Heart left ventricle (tissue), 16 donors: ENCODE results near the gene ZCCHC2. TPM values are rescaled to one million over a fixed set of nuclear protein-coding genes. Genes with fewer than 3 reads are reported as not detected.

Experiments
- ATAC-seq, 4 donors: fragments of 200-7000 bp; cut with Tn5 transposase; one replicate each; pipeline ENCODE4 v1.9.1; 2020 to 2022; ENCODE audit warnings: moderate library complexity in 4 of 4, mild to moderate bottlenecking in 3 of 4, moderate number of reproducible peaks in 1 of 4
- DNase-seq, 5 donors: peaks; one replicate each; pipeline ENCODE4 v3.0.0-alpha.2; 2020
- H3K27ac ChIP-seq, 12 donors: fragments of 200-600 bp; sonication (generic) in 4 of 12; one replicate each; pipeline versions ENCODE4 v1.5.0 to v1.8.0; 2016 to 2022; ENCODE audit warnings: mild to moderate bottlenecking in 2 of 12
- H3K27me3 ChIP-seq, 9 donors: fragments of 200-600 bp; sonication (generic) in 2 of 9; one replicate each; pipeline versions ENCODE4 v1.5.1 to v1.8.0; 2016 to 2022; ENCODE audit warnings: mild to moderate bottlenecking in 3 of 9
- H3K36me3 ChIP-seq, 9 donors: fragments of 200-600 bp; sonication (generic) in 2 of 9; one replicate each; pipeline versions ENCODE4 v1.5.0 to v1.8.0; 2018 to 2022; ENCODE audit warnings: mild to moderate bottlenecking in 2 of 9
- H3K4me1 ChIP-seq, 12 donors: fragments of 200-600 bp; sonication (generic) in 4 of 12; one replicate each; pipeline versions ENCODE4 v1.5.0 to v1.8.0; 2016 to 2022; ENCODE audit warnings: mild to moderate bottlenecking in 3 of 12
- H3K4me3 ChIP-seq, 12 donors: fragments of 200-600 bp; sonication (generic) in 4 of 12; one replicate each; pipeline versions ENCODE4 v1.5.0 to v1.8.0; 2017 to 2022; ENCODE audit warnings: mild to moderate bottlenecking in 9 of 12, moderate library complexity in 4 of 12
- H3K9me3 ChIP-seq, 12 donors: fragments of 200-600 bp; sonication (generic) in 4 of 12; one replicate each; pipeline versions ENCODE4 v1.5.0 to v1.8.0; 2016 to 2022; ENCODE audit warnings: mild to moderate bottlenecking in 1 of 12
- POLR2A ChIP-seq, 2 donors: fragments of 450-650 bp; IDR thresholded peaks; one replicate each; pipeline ENCODE4 v1.6.1; 2017; ENCODE audit warnings: antibody characterized with exemption in 2 of 2, mild to moderate bottlenecking in 2 of 2, moderate library complexity in 2 of 2
- WGBS, 4 donors: extraction: QIAGEN DNeasy Blood & Tissue Kit in 2 of 4; methylation state at CpG; one replicate each; pipeline versions ENCODE4 v1.1.5 to v1.1.7; 2013 to 2018; 5-methylcytosine and 5-hydroxymethylcytosine counted together
- intact Hi-C, 10 donors: fragments of 100-400 bp; cut with DNase I; formaldehyde crosslinking; loops; one replicate each; pipeline versions ENCODE4 v1.11.1 to v1.14.2; 2022
- polyA plus RNA-seq, 2 donors: library from polyadenylated mRNA; stranded (reverse); fragments of 200-250 nt; gene quantifications; one replicate each; pipeline ENCODE4 v1.2.3, GENCODE V29; 2013
- total RNA-seq, 9 donors: library from RNA; depleted of rRNA in 2 of 9; stranded (reverse); fragments of >200 nt in 2 of 9; fragmentation: NEBNext Ultra II Directional in 3 of 9; extraction: Animal tissue kit (Norgen Biotek cat#: 25700) in 3 of 9; gene quantifications; one replicate each; pipeline versions ENCODE4 v1.1.0 to v1.2.4, GENCODE V29; 2016 to 2023
- TF ChIP-seq, protein P1 (sequence below), 12 donors: fragments of 200-600 bp; sonication (generic) in 4 of 12; IDR thresholded peaks; one replicate each; pipeline versions ENCODE4 v1.5.0 to v1.8.0; 2018 to 2022; ENCODE audit warnings: antibody characterized with exemption in 12 of 12, mild to moderate bottlenecking in 5 of 12
- donor health status: ischemic (EF 13 %, LVEDD 7.1; RV severe dilation, severe dysfunction).
- donor health status: healthy with polysubstance abuse.
- donor health status: DM: no; HTN: yes; CAD: no.
- donor health status: DM: no; HTN: no; CAD: no.
- donor health status: ischemic (EF 25% LVEDD 6.9; RV normal size, moderate dysfunction).
- donor health status: ischemic (EF 25% LVEDD 5.7; RV mildly dilated, moderate dysfunction).
- donor health status: healthy.
- donor health status: DM: yes; HTN: yes; CAD: no.
- donor health status: ischemic (EF 35%, LVEDD 5.7; RV mildly dilated, moderate dysfunction).
- donor health status: nonischemic (EF 11% LVEDD 7.7; RV severe dilation, severe dysfunction).
- donor health status: DM: yes; HTN: yes; CAD: no.
- donor health status: PGD.
- donor health status: ischemic (EF 29% LVEDD 5.4; RV normal size, mild dysfunction).
- donor health status: nonischemic (EF 23%, LVEDD 6.1; RV moderate dilation, normal function).

ZCCHC2 gene
- total and polyA plus RNA-seq, 11 donors = 5.6 to 27.5 (median 18.6) TPM

DNA sequence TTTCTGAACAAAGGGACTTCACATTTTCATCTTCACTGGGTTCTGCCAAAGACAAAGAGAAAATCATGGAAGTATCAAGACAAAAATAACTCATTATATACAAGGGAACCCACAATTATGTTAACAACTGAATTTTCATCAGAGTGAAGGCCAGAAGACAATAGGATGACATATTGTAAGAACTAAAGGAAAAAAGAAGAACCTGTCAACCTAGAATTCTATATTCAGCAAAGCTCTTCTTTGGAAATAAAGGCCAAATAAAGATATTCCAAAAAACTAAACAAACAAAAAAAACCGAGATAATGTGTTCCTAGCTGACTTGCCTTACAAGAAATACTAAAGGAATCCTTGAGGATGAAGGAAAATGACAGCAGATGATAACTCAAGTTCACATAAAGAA, 10.3 kb upstream of the ZCCHC2 start:
- ATAC-seq (no peak), DNase-seq (no peak)
- Histone ChIP-seq H3K4me1 (peaks cover 0 to 9% (median 0%) of the 10 kb centered on the region in 12 donors), H3K36me3 (no peaks in the 10 kb centered on the region), H3K27ac (no peak overlapping the region), H3K27me3 (no peaks in the 10 kb centered on the region), H3K4me3 (no peak overlapping the region), H3K9me3 (peaks cover 0 to 48% (median 38%) of the 10 kb centered on the region in 12 donors)
- intact Hi-C loops = loop anchor here in 1 of 10 donors (10.0 kb wide), 1 partner anchor 58 kb away; no protein-coding TSS in a partner anchor
- TF ChIP-seq, protein P1, sequence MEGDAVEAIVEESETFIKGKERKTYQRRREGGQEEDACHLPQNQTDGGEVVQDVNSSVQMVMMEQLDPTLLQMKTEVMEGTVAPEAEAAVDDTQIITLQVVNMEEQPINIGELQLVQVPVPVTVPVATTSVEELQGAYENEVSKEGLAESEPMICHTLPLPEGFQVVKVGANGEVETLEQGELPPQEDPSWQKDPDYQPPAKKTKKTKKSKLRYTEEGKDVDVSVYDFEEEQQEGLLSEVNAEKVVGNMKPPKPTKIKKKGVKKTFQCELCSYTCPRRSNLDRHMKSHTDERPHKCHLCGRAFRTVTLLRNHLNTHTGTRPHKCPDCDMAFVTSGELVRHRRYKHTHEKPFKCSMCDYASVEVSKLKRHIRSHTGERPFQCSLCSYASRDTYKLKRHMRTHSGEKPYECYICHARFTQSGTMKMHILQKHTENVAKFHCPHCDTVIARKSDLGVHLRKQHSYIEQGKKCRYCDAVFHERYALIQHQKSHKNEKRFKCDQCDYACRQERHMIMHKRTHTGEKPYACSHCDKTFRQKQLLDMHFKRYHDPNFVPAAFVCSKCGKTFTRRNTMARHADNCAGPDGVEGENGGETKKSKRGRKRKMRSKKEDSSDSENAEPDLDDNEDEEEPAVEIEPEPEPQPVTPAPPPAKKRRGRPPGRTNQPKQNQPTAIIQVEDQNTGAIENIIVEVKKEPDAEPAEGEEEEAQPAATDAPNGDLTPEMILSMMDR (IDR thresholded peaks at IDR 0.05) = no peak
- no peak for TF ChIP-seq POLR2A (IDR thresholded peaks at IDR 0.05)
- WGBS, 4 donors = 73 to 83% (median 77%) methylated on average over 1 of the region's 1 CpG

DNA sequence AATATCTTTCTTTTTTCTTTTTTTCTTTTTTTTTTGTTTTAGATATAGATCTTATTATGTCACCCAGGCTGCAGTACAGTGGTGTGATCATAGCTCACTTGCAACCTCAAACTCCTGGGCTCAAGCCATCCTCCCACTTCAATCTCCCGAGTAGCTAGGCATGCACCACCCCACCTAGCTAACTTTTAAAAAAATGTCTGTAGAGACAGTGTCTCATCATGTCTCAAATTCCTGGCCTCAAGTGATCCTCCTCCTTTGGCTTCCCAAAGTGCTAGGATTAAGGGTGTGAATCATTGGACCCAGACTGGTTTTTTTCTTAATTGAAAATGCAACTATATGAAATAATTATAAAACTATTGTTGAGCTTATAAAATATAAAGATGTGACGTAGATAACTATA, 9.8 kb upstream of the ZCCHC2 start:
- no peak for TF ChIP-seq POLR2A (IDR thresholded peaks at IDR 0.05)
- TF ChIP-seq, protein P1 (IDR thresholded peaks at IDR 0.05) = no peak
- H3K27ac ChIP-seq = no peak overlapping the region
- intact Hi-C loops = loop anchor here in 1 of 10 donors (10.0 kb wide), 1 partner anchor 58 kb away; no protein-coding TSS in a partner anchor
- no peak overlapping the region for H3K4me3 ChIP-seq
- WGBS, 4 donors = 73 to 83% (median 79%) methylated on average over 2 of the region's 2 CpGs
- no peak for DNase-seq
- H3K4me1 ChIP-seq = peaks cover 0 to 9% (median 0%) of the 10 kb centered on the region in 12 donors
- H3K27me3 ChIP-seq = no peaks in the 10 kb centered on the region
- no peak for ATAC-seq
- no peaks in the 10 kb centered on the region for H3K36me3 ChIP-seq
- peaks cover 0 to 48% (median 38%) of the 10 kb centered on the region in 12 donors for H3K9me3 ChIP-seq

DNA sequence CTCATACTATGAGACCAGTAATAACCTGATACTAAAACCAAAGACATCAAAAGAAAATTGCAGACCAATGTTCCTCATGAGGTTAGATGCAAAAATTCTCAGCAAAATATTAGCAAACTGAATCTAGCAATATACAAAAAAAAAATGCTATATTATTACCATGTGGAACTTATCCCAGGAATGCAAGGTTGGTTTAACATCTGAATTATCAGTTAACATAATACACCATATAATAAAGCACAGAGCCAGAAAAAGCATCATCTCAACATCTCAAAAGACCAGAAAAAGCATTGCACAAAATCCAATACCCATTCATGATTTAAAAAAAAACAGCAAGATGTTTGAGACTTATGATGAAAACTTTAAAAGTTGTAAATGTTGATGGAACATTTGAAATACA, 8.3 kb upstream of the ZCCHC2 start:
- intact Hi-C loops = loop anchor here in 1 of 10 donors (10.0 kb wide), 1 partner anchor 60 kb away; no protein-coding TSS in a partner anchor
- ATAC-seq (no peak), DNase-seq (no peak)
- TF ChIP-seq, protein P1 (IDR thresholded peaks at IDR 0.05) = no peak
- TF ChIP-seq POLR2A (IDR thresholded peaks at IDR 0.05) = no peak
- Histone ChIP-seq H3K9me3 (peaks cover 0 to 48% (median 38%) of the 10 kb centered on the region in 12 donors), H3K27ac (no peak overlapping the region), H3K4me3 (no peak overlapping the region), H3K27me3 (no peaks in the 10 kb centered on the region), H3K36me3 (no peaks in the 10 kb centered on the region), H3K4me1 (peaks cover 0 to 9% (median 0%) of the 10 kb centered on the region in 12 donors)

- DNase-seq (no peak), ATAC-seq (no peak)
- Histone ChIP-seq H3K27ac (no peak overlapping the region), H3K4me3 (no peak overlapping the region), H3K27me3 (no peaks in the 10 kb centered on the region), H3K36me3 (no peaks in the 10 kb centered on the region), H3K9me3 (peaks cover 0 to 47% (median 37%) of the 10 kb centered on the region in 12 donors), H3K4me1 (peaks cover 0 to 6% (median 2%) of the 10 kb centered on the region in 12 donors)
- TF ChIP-seq, protein P1 (IDR thresholded peaks at IDR 0.05) = no peak
- no peak for TF ChIP-seq POLR2A (IDR thresholded peaks at IDR 0.05)
- WGBS, 4 donors = 88 to 97% (median 91%) methylated on average over 1 of the region's 1 CpG
- intact Hi-C loops = loop anchor here in 2 of 10 donors (5.0 to 10.0 kb wide), 2 partner anchors 61 to 84 kb away; no protein-coding TSS in a partner anchor
Measured at GRCh38 chr18:62516242-62516641, 6.6 kb upstream of the ZCCHC2 start.
